Keratinocyte (primary cell): ENCODE results near the gene OS9. TPM values are rescaled to one million over a fixed set of nuclear protein-coding genes. Genes with fewer than 3 reads are reported as not detected.
"Not testable (repeated sequence)": the region's sequence is repeated elsewhere in the genome, so short reads cannot be mapped to it uniquely, and the experiment has no call there.

Experiments
- DNase-seq: peaks from one replicate; pipeline ENCODE4 v3.0.0-alpha.2; 2011; ENCODE audit warnings: low read depth, missing footprints, low spot score
- FAIRE-seq: peaks from 2 replicates; lab custom pipeline; 2011; peaks lifted over from hg19 to GRCh38; lab: Jason Lieb, UNC
- H2AFZ ChIP-seq: 2 replicates; pipeline ENCODE4 v1.6.0; 2012; ENCODE audit warnings: low read length, control low read depth, inconsistent platforms; ENCODE audit not compliant: control insufficient read depth
- H3K27ac ChIP-seq: 2 replicates; pipeline ENCODE4 v1.5.1; 2011; ENCODE audit warnings: low read length; ENCODE audit not compliant: control insufficient read depth, insufficient read depth
- H3K27me3 ChIP-seq: 3 replicates; pipeline ENCODE4 v1.6.0; 2011; ENCODE audit warnings: low read length; ENCODE audit not compliant: control insufficient read depth, insufficient read depth; ENCODE audit errors: extremely low read depth
- H3K36me3 ChIP-seq, 2 experiments: 2 replicates in 1 of 2; 3 replicates in 1 of 2; pipeline ENCODE4 v1.5.1; 2011; ENCODE audit warnings: low read length in 2 of 2, mild to moderate bottlenecking in 1 of 2; ENCODE audit not compliant: control insufficient read depth in 2 of 2, insufficient read depth in 2 of 2; ENCODE audit errors: extremely low read depth in 1 of 2
- H3K4me1 ChIP-seq: 3 replicates; pipeline ENCODE4 v1.5.1; 2011; ENCODE audit warnings: low read length; ENCODE audit not compliant: control insufficient read depth, insufficient read depth; ENCODE audit errors: extremely low read depth
- H3K4me2 ChIP-seq: 3 replicates; pipeline ENCODE4 v1.6.0; 2011; ENCODE audit warnings: low read depth, low read length; ENCODE audit not compliant: control insufficient read depth, insufficient read depth; ENCODE audit errors: extremely low read depth
- H3K4me3 ChIP-seq, 3 experiments: fragments of 200-600 bp in 1 of 3; sonication (generic) in 1 of 3; 2 replicates in 2 of 3; 3 replicates in 1 of 3; pipeline ENCODE4 v1.5.1; 2011 to 2016; ENCODE audit warnings: low read length in 3 of 3, mild to moderate bottlenecking in 3 of 3, control low read depth in 2 of 3, inconsistent platforms in 1 of 3, low read depth in 1 of 3, mixed read lengths in 1 of 3, mixed run types in 1 of 3, moderate library complexity in 1 of 3; ENCODE audit not compliant: control insufficient read depth in 2 of 3, insufficient read depth in 2 of 3; ENCODE audit errors: extremely low read depth in 1 of 3
- H3K79me2 ChIP-seq: 2 replicates; pipeline ENCODE4 v1.6.0; 2012; ENCODE audit warnings: low read length; ENCODE audit not compliant: control insufficient read depth, insufficient read depth
- H3K9ac ChIP-seq: 3 replicates; pipeline ENCODE4 v1.6.0; 2011; ENCODE audit warnings: low read length; ENCODE audit not compliant: control insufficient read depth, insufficient read depth; ENCODE audit errors: extremely low read depth
- H3K9me1 ChIP-seq: 3 replicates; pipeline ENCODE4 v1.6.0; 2011; ENCODE audit warnings: low read length; ENCODE audit not compliant: control insufficient read depth, insufficient read depth; ENCODE audit errors: extremely low read depth
- H3K9me3 ChIP-seq: 2 replicates; pipeline ENCODE4 v1.5.1; 2012; ENCODE audit warnings: low read depth, low read length; ENCODE audit not compliant: control insufficient read depth
- H4K20me1 ChIP-seq: 3 replicates; pipeline ENCODE4 v1.6.0; 2011; ENCODE audit warnings: low read length; ENCODE audit not compliant: control insufficient read depth, insufficient read depth; ENCODE audit errors: extremely low read depth
- CTCF ChIP-seq, 3 experiments: IDR thresholded peaks in 1 of 3; conservative IDR thresholded peaks in 1 of 3; optimal IDR thresholded peaks in 1 of 3; 2 replicates in 2 of 3; 3 replicates in 1 of 3; pipeline versions ENCODE3 to v1.5.1; 2011; ENCODE audit warnings: low read length in 3 of 3, mild to moderate bottlenecking in 3 of 3, moderate library complexity in 2 of 3, control low read depth in 1 of 3, inconsistent platforms in 1 of 3; ENCODE audit not compliant: insufficient read depth in 2 of 3; ENCODE audit errors: extremely low read depth in 1 of 3
- EZH2 ChIP-seq: IDR thresholded peaks from one replicate; pipeline ENCODE4 v1.6.1; 2012; ENCODE audit warnings: inconsistent platforms, mild to moderate bottlenecking, low read length, moderate library complexity
- dilution Hi-C: fragments of 300-500 bp; cut with MboI; formaldehyde crosslinking; loops from one replicate; pipeline ENCODE4 v1.7.0; 2020; ENCODE audit warnings: low sequenced_read_pairs; ENCODE audit not compliant: extremely low pct_ligation_motif_present
- polyA plus RNA-seq, 5 experiments: library from polyadenylated mRNA; depleted of rRNA in 3 of 5; stranded (reverse) in 3 of 5; stranded (forward) in 1 of 5; unstranded in 1 of 5; fragments of >200 nt; gene quantifications; 1 replicate in 1 of 5; 2 replicates in 3 of 5; 3 replicates in 1 of 5; pipeline versions ENCODE4 v1.2.1 to v1.2.3, GENCODE V29; 2011 to 2012; ENCODE audit warnings: missing spikeins in 2 of 5, low read depth in 1 of 5, low replicate concordance in 1 of 5

OS9 gene
- polyA plus RNA-seq, 1 donor (not counting 4 experiments of a cell fraction or from before 2014, with no cell fraction given), result 82.2 TPM

- Histone ChIP-seq H3K27ac (no peak overlapping the region), H4K20me1 (no peaks in the 10 kb centered on the region), H3K4me2 (no peak overlapping the region), H3K79me2 (no peaks in the 10 kb centered on the region), H3K27me3 (no peaks in the 10 kb centered on the region), H3K9me3 (no peaks in the 10 kb centered on the region), H3K9me1 (no peaks in the 10 kb centered on the region), H3K36me3 (peaks cover 5 to 16% of the 10 kb centered on the region in 2 experiments), H3K4me1 (peaks cover 3% of the 10 kb centered on the region), H3K4me3 (no peak overlapping the region), H2AFZ (no peak overlapping the region), H3K9ac (no peak overlapping the region)
- TF ChIP-seq CTCF (optimal IDR thresholded peaks at IDR 0.05 in 1 of 3, IDR thresholded peaks at IDR 0.05 in 1 of 3, conservative IDR thresholded peaks at IDR 0.05 in 1 of 3; ENCODE audit: extremely low read depth in 1 of 3, insufficient read depth in 2 of 3, low read length in 3 of 3) (no peak), EZH2 (no peak)
- dilution Hi-C loops, result no loop called here
- FAIRE-seq (no peak), DNase-seq (no peak)
Measured at GRCh38 chr12:57720606-57721595, 27.0 kb downstream of the OS9 start.

- H3K79me2 ChIP-seq, H3K4me2 ChIP-seq, H3K4me3 ChIP-seq, H3K4me1 ChIP-seq, H3K9me1 ChIP-seq, DNase-seq, H2AFZ ChIP-seq, H3K27me3 ChIP-seq, dilution Hi-C loops, H3K27ac ChIP-seq, H3K9ac ChIP-seq, FAIRE-seq, H3K9me3 ChIP-seq, H4K20me1 ChIP-seq: not testable (repeated sequence)
- peaks cover 5 to 14% of the 10 kb centered on the region in 2 experiments for H3K36me3 ChIP-seq
Measured at GRCh38 chr12:57721846-57722608, 28.1 kb downstream of the OS9 start.
